Epithelial cell of esophagus (primary cell): ENCODE measurements around the gene HOXD11.

Experiments
- DNase-seq: peaks from one replicate; pipeline ENCODE4 v3.0.0; 2010; ENCODE audit warnings: low read depth
- H3K4me3 ChIP-seq: 2 replicates; pipeline ENCODE4 v1.5.1; 2011; ENCODE audit warnings: mild to moderate bottlenecking, low read length, control low read depth
- TF ChIP-seq, protein P1 (sequence below): IDR thresholded peaks from 2 replicates; pipeline ENCODE4 v1.5.1; 2011; ENCODE audit warnings: low read depth, mild to moderate bottlenecking, low read length, control low read depth, inconsistent platforms; ENCODE audit not compliant: insufficient read depth; ENCODE audit errors: missing control alignments

HOXD11 gene

DNA sequence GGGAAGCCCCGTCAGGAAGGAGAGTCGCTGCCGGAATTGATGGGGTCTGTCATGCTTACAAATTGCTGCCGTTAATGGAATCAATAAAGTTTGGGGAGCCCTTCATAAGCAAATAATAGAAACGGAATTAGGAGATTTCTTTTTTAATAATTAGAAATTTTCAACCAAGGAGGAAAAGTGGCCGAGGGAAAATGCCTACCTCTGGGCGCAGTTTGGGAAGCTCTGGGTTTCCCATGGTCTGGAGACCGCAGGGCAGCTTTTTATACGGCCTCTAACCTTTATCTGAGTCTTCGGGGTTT lies 24.6 kb upstream of the HOXD11 start:
- TF ChIP-seq, protein P1, sequence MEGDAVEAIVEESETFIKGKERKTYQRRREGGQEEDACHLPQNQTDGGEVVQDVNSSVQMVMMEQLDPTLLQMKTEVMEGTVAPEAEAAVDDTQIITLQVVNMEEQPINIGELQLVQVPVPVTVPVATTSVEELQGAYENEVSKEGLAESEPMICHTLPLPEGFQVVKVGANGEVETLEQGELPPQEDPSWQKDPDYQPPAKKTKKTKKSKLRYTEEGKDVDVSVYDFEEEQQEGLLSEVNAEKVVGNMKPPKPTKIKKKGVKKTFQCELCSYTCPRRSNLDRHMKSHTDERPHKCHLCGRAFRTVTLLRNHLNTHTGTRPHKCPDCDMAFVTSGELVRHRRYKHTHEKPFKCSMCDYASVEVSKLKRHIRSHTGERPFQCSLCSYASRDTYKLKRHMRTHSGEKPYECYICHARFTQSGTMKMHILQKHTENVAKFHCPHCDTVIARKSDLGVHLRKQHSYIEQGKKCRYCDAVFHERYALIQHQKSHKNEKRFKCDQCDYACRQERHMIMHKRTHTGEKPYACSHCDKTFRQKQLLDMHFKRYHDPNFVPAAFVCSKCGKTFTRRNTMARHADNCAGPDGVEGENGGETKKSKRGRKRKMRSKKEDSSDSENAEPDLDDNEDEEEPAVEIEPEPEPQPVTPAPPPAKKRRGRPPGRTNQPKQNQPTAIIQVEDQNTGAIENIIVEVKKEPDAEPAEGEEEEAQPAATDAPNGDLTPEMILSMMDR, result no peak
- no peak for DNase-seq
- no peak overlapping the region for H3K4me3 ChIP-seq

DNA sequence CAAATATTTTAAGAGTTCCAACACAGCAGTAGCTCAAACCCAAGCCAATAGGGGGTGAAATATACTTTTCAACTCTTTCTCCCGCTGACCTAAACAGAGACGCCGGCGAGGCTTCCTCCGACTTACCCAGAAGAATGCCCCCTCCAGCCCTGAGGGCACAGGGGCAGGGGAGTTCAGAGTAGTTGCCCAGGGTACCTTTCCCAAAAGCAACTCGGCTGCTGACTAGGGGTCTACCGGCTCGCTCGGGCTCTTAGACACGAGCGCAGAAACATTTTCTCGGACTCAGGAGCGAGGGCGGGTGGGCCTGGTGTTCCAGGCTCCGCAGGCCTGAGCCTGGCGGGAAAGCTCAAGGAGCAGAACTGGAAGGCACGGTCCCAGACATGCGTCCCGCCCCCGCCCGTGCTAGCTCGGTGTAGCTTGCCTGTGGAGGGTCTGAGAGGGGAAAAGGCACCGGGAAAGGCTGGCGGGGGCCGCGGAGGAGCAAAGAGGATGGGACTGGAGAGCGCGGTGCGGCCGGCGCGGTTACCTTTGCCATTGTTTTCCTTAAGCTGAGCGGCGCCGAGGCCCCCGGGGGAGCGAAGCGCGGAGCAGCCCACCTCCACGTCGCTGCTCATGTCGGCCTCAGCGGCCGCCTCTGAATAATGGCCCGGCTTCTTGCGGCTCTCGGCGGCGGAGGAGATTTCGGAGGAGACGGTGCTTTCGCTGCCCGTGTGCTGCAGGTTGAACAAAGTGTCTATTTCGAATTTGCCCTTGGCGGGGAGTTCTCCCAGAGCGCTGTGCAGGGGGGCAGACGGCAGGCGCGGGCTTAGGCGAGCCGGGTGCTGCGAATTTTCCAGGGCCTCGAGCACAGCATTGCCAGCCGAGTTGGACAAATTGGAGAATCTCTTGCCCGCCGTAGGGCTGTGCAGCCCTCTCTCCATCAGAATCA lies 24.0 kb upstream of the HOXD11 start:
- DNase-seq, result no peak
- TF ChIP-seq, protein P1, result no peak
- H3K4me3 ChIP-seq, result no peak overlapping the region

DNA sequence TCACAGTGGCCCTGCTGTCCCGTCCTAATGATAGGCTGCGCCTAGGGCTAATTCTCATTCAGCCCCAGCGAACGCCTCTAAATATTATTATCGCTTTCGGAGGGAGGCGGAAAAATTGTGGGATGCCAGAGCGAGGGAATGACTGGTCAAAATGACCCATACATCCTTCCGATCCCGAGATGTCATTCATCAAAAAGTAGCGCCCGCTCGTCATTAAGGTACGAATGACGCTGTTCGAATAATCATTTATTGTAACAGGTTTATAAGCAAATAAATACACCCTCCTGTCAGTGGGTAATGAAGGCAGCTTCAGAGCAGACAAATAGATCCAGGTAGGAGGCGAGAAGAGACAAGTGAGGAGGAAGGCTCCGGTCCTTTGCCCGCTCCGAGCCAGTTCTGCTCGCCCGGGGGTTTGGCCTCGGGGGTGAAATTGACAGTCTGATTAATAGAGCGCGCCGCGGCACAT lies 23.3 kb upstream of the HOXD11 start, which contains the start of gene EVX2:
Gene EVX2 (minus strand): TSS at position 167 of the 466 bp plus-strand sequence. CDS start 186 bp downstream, outside the sequence.
- no peak within 1 kb of the TSS for H3K4me3 ChIP-seq
- TF ChIP-seq, protein P1, result no peak
- DNase-seq, result no peak

DNA sequence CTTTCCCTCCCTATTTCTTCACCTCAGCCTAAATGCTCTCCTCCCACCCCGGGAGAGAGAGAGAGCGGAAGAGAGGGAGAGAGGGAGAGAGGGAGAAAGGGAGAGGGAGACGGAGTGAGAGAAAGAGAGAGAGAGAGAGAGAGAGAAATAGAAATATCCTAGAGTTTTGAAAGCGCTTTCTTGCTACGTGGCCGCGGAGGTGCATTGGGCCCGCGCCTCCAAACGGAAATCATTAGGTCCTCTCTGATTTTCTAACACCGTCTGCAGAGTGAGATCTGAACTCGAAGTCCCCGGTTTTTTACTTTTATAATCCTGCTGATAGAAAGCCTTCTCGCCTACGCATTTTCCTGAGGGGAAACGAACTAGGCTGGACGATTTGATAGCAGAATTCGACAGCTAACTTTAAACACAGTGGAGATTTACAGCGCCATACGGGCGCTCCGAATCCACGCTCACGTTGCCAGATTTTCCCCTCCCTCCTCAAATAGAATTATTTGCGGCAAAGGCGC lies 22.4 kb upstream of the HOXD11 start:
- no peak for DNase-seq
- TF ChIP-seq, protein P1, result no peak
- no peak overlapping the region for H3K4me3 ChIP-seq

DNA sequence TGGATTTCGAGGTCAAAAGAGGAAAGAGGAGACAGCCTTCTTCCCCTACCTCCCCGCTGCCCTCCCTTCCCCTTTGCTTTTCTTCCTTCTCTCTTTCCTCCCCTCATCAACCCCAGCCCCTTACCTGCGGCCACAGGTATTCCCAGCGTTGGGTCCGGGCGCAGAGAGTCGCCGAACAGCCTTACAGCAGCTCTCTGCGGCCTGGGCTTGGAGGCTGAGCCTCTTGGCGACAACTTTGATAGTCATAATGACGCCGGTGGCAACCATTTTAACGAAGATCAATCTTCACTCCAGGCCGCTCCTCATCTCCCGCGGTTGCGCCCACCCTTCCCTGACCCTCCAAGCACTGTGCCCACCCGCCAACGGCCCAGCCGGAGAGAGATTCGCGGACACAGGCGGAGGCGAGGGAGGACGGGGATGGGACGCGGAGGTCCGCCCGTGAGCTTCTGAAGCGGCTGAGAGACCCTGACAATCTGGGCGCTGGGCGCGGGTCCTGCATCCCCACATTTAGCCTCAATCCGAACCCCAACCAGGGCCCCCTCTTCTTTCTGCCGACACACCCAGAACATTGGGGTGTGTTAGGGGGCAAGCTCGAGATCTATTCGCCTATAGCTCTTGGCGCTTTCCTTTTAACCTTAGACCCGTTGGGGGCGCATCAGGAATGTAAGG lies 21.8 kb upstream of the HOXD11 start:
- TF ChIP-seq, protein P1, result no peak
- no peak for DNase-seq
- H3K4me3 ChIP-seq, result no peak overlapping the region

DNA sequence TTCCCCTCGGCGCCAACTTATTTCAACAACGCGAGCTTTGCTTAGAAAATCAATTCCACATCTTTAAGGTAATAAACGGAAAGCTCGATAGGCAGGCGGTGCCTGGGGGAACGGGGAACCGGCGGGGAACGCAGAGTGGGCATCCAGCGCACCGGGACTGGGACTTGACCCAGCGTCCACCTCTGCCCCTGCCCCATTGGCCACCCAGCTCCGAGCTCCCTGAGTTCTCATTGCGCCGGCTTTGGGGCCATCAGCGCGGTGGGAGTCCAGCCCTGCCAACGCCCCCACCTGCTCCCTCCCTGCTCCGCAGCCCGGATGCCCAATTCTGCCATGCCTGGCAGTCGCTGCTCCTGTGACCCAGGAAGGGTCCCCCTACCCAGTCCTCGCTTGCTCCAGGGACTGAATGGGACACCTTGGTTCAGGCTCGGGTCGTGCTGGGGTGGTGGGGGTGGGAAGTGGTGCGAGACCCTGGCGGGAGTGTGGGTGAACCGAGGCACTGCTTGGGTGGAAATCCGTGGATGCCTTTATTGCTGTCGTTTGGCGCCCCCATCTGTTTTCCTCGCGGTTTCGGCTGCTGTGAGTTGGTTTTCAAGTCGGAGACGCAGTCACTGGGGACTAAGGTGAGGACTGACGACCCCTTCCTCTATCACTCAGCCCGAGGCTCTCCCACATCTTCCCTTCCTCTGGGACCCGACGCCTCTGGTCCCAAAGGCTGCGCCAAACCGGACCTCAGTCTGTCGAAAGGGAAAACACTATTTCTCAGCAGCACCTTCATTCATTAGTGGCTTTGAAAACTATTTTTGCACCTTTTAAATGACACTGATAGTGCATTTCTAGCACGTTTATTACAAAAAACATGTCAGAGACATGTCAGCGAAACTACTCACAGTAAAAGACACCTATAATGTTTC lies 21.0 kb upstream of the HOXD11 start:
- DNase-seq, result peak; percentile 43
- H3K4me3 ChIP-seq, result no peak overlapping the region
- TF ChIP-seq, protein P1, result peak; percentile 48
